Neural progenitor cell (in vitro differentiated cells): Measurements from ENCODE around the gene MOK.

Source experiments
- EZH2 ChIP-seq: fragments of 200-600 bp; sonication (generic); IDR thresholded peaks from 2 replicates; pipeline ENCODE4 v1.6.1; 2017; ENCODE audit warnings: antibody characterized with exemption, mild to moderate bottlenecking, moderate library complexity
- TF ChIP-seq, protein P1 (sequence below): fragments of 200-600 bp; sonication (generic); IDR thresholded peaks from 2 replicates; pipeline ENCODE4 v1.5.1; 2017; ENCODE audit warnings: antibody characterized with exemption, mild to moderate bottlenecking

DNA sequence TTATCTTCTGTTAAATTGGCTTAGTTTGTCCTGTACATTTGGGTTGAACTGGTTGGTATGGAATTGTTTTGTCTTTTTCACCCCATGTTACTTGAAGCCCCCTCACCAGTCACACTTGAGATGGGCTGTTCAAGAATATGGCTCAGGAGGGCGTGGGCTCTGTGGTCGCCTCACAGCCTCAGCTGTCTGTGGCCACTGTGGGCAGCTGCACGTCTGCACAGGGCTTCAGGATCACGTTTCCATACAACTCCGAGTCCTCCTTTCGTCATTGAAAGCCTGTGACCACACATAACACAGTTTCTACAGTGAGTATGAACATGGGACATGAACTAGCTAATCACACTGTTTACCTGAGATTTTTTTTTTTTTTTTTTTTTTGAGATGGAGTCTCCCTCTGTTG is 81.3 kb downstream of the MOK start:
- TF ChIP-seq, protein P1, sequence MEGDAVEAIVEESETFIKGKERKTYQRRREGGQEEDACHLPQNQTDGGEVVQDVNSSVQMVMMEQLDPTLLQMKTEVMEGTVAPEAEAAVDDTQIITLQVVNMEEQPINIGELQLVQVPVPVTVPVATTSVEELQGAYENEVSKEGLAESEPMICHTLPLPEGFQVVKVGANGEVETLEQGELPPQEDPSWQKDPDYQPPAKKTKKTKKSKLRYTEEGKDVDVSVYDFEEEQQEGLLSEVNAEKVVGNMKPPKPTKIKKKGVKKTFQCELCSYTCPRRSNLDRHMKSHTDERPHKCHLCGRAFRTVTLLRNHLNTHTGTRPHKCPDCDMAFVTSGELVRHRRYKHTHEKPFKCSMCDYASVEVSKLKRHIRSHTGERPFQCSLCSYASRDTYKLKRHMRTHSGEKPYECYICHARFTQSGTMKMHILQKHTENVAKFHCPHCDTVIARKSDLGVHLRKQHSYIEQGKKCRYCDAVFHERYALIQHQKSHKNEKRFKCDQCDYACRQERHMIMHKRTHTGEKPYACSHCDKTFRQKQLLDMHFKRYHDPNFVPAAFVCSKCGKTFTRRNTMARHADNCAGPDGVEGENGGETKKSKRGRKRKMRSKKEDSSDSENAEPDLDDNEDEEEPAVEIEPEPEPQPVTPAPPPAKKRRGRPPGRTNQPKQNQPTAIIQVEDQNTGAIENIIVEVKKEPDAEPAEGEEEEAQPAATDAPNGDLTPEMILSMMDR, result no peak
- no peak for TF ChIP-seq EZH2
